Esophagus muscularis mucosa (tissue), 3 donors: ENCODE measurements around the gene ADAMTS6.

ENCODE experiments used
- EP300 ChIP-seq: sonication (generic); formaldehyde crosslinking; IDR thresholded peaks from one replicate; pipeline ENCODE4 v1.6.1; 2017; ENCODE audit warnings: antibody characterized with exemption
- TF ChIP-seq, protein P1 (sequence below), 3 experiments: fragments of 200-600 bp in 2 of 3; fragments of 450-650 bp in 1 of 3; sonication (generic) in 2 of 3; IDR thresholded peaks; one replicate each; pipeline ENCODE4 v1.5.1; 2017 to 2019; ENCODE audit warnings: antibody characterized with exemption in 3 of 3, mild to moderate bottlenecking in 2 of 3, moderate library complexity in 1 of 3

DNA sequence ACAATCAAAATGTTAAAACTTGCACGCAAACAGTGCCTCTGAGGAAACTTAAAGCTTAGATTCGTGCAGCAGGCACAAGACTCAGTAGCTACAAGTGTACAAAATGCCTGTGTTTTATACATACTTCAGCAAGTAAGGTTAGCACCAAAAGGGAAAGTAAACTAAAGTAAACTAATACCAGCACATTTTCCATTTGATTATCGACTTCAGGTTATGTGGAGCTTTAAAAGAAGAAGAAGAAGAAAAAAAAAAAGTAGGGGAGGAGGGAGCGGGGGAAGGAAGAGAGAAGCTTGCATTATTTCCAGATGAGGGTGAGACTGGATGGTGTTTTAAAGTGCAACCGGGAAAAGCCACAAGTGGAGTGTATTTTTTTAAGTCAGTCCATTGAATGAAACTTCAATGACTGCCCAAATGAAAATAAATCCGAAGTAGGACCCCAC lies 596 bp upstream of the ADAMTS6 start:
- TF ChIP-seq, protein P1, sequence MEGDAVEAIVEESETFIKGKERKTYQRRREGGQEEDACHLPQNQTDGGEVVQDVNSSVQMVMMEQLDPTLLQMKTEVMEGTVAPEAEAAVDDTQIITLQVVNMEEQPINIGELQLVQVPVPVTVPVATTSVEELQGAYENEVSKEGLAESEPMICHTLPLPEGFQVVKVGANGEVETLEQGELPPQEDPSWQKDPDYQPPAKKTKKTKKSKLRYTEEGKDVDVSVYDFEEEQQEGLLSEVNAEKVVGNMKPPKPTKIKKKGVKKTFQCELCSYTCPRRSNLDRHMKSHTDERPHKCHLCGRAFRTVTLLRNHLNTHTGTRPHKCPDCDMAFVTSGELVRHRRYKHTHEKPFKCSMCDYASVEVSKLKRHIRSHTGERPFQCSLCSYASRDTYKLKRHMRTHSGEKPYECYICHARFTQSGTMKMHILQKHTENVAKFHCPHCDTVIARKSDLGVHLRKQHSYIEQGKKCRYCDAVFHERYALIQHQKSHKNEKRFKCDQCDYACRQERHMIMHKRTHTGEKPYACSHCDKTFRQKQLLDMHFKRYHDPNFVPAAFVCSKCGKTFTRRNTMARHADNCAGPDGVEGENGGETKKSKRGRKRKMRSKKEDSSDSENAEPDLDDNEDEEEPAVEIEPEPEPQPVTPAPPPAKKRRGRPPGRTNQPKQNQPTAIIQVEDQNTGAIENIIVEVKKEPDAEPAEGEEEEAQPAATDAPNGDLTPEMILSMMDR (IDR thresholded peaks at IDR 0.05) = no peak
- TF ChIP-seq EP300 = no peak
